AG09319 (cell line): ENCODE measurements around the gene CRYGB.

Experiments
- DNase-seq: peaks from one replicate; pipeline ENCODE4 v3.0.0-alpha.2; 2010; ENCODE audit warnings: low read depth; ENCODE audit errors: extremely low read depth
- TF ChIP-seq, protein P1 (sequence below): IDR thresholded peaks from 2 replicates; pipeline ENCODE4 v1.5.1; 2011; ENCODE audit warnings: low read depth, mild to moderate bottlenecking, inconsistent platforms, low read length, moderate library complexity

CRYGB gene

DNA sequence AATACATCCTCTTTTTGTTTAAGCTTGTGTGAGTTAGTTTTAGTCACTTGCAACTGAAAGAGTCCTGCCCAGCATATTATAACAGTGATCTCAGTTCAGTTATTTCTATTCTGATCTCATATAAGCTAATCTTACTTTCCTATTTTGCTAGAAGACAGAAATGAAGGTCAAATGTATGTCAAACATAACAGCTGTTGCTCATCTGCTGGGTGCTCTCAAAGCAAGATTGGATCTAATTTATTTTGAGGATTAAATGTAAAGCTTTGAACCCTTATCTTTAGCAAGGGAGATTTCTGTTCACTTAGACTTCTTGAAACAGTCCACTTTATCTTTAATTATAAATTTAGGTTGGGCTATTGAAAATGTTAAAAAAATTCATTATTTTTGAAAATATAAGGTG lies 52.8 kb downstream of the CRYGB start:
- no peak for DNase-seq
- TF ChIP-seq, protein P1, sequence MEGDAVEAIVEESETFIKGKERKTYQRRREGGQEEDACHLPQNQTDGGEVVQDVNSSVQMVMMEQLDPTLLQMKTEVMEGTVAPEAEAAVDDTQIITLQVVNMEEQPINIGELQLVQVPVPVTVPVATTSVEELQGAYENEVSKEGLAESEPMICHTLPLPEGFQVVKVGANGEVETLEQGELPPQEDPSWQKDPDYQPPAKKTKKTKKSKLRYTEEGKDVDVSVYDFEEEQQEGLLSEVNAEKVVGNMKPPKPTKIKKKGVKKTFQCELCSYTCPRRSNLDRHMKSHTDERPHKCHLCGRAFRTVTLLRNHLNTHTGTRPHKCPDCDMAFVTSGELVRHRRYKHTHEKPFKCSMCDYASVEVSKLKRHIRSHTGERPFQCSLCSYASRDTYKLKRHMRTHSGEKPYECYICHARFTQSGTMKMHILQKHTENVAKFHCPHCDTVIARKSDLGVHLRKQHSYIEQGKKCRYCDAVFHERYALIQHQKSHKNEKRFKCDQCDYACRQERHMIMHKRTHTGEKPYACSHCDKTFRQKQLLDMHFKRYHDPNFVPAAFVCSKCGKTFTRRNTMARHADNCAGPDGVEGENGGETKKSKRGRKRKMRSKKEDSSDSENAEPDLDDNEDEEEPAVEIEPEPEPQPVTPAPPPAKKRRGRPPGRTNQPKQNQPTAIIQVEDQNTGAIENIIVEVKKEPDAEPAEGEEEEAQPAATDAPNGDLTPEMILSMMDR, result no peak
